ENCODE results near the gene PKHD1.

- no peak for TF ChIP-seq CEBPB (IDR thresholded peaks at IDR 0.05)
- TF ChIP-seq REST (IDR thresholded peaks at IDR 0.05; ENCODE audit: low read depth) = no peak
- no peak for TF ChIP-seq MAX (IDR thresholded peaks at IDR 0.05)
- no peak for TF ChIP-seq RAD21 (IDR thresholded peaks at IDR 0.05; ENCODE audit: low read depth)
- no peak for TF ChIP-seq EGR1 (IDR thresholded peaks at IDR 0.05)
- TF ChIP-seq USF1 (IDR thresholded peaks at IDR 0.05) = no peak
- no peak for TF ChIP-seq YY1 (IDR thresholded peaks at IDR 0.05; ENCODE audit: low read depth)
- TF ChIP-seq TCF12 (IDR thresholded peaks at IDR 0.05; ENCODE audit: low read depth) = no peak
- TF ChIP-seq TAF1 (IDR thresholded peaks at IDR 0.05; ENCODE audit: low read depth) = no peak
- no peak for TF ChIP-seq CREB1 (IDR thresholded peaks at IDR 0.05; ENCODE audit: low read depth)
- TF ChIP-seq FOXM1 (IDR thresholded peaks at IDR 0.05; ENCODE audit: borderline replicate concordance, low read depth) = no peak
- no peak for TF ChIP-seq EP300 (IDR thresholded peaks at IDR 0.05; ENCODE audit: borderline replicate concordance)
- TF ChIP-seq TEAD4 (IDR thresholded peaks at IDR 0.05) = no peak
- no peak for TF ChIP-seq ZBTB7A (IDR thresholded peaks at IDR 0.05; ENCODE audit: low read depth)
Observed at GRCh38 chr6:52124126-52125121, 37.0 kb upstream of the PKHD1 start.

Data from Ishikawa (cell line).